Gastrocnemius medialis (tissue), 4 donors: ENCODE measurements around the gene ABI3BP. TPM values are rescaled to one million over a fixed set of nuclear protein-coding genes. Genes with fewer than 3 reads are reported as not detected.

ENCODE experiments used
- ATAC-seq, 2 donors: fragments of 150-250 bp; one replicate each; pipeline ENCODE4 v1.9.1; 2016
- DNase-seq, 2 donors: peaks; one replicate each; pipeline ENCODE4 v3.0.0-alpha.2; 2019
- H3K27ac ChIP-seq, 4 donors: fragments of 200-600 bp; sonication (generic); 1 replicate in 1 of 4; 2 replicates in 3 of 4; pipeline ENCODE4 v1.5.1; 2016 to 2018; ENCODE audit warnings: mild to moderate bottlenecking in 2 of 4, moderate library complexity in 1 of 4
- H3K27me3 ChIP-seq, 3 donors: fragments of 200-600 bp; sonication (generic) in 2 of 3; 1 replicate in 1 of 3; 2 replicates in 2 of 3; pipeline versions ENCODE4 v1.5.1 to v1.6.0; 2016 to 2019; ENCODE audit warnings: mild to moderate bottlenecking in 1 of 3, moderate library complexity in 1 of 3
- H3K36me3 ChIP-seq, 2 donors: fragments of 200-600 bp; sonication (generic) in 1 of 2; one replicate each; pipeline ENCODE4 v1.5.1; 2017 to 2018
- H3K4me1 ChIP-seq, 2 donors: fragments of 200-600 bp; sonication (generic) in 1 of 2; one replicate each; pipeline ENCODE4 v1.5.1; 2016 to 2017; ENCODE audit warnings: mild to moderate bottlenecking in 2 of 2
- H3K4me3 ChIP-seq, 4 donors: fragments of 200-600 bp; sonication (generic) in 3 of 4; 1 replicate in 1 of 4; 2 replicates in 3 of 4; pipeline ENCODE4 v1.5.1; 2016 to 2019; ENCODE audit warnings: mild to moderate bottlenecking in 2 of 4
- H3K9me3 ChIP-seq, 3 donors: fragments of 200-600 bp; sonication (generic) in 2 of 3; 1 replicate in 1 of 3; 2 replicates in 2 of 3; pipeline ENCODE4 v1.5.1; 2016 to 2019
- CTCF ChIP-seq, 5 experiments: fragments of 450-650 bp in 3 of 5; fragments of 200-600 bp in 2 of 5; sonication (generic) in 2 of 5; IDR thresholded peaks in 4 of 5; conservative IDR thresholded peaks in 1 of 5; 1 replicate in 4 of 5; 2 replicates in 1 of 5; pipeline ENCODE4 v1.5.1; 2016 to 2019; ENCODE audit warnings: antibody characterized with exemption in 5 of 5, mild to moderate bottlenecking in 3 of 5, moderate library complexity in 3 of 5
- POLR2A ChIP-seq, 2 donors: fragments of 450-650 bp; IDR thresholded peaks; one replicate each; pipeline ENCODE4 v1.6.1; 2017; ENCODE audit warnings: antibody characterized with exemption in 2 of 2, mild to moderate bottlenecking in 2 of 2, moderate library complexity in 2 of 2
- in situ Hi-C, 4 donors: fragments of 200-750 bp; cut with MboI; loops; one replicate each; pipeline versions ENCODE4 v1.15.0 to v1.8.0; 2017; ENCODE audit warnings: low sequenced_read_pairs in 4 of 4
- intact Hi-C: fragments of 100-400 bp; cut with DNase I; formaldehyde crosslinking; loops from one replicate; pipeline ENCODE4 v1.15.1; 2023; ENCODE audit warnings: low total_unique reads
- total RNA-seq, 4 donors: library from RNA; depleted of rRNA; stranded (reverse); fragments of >200 nt; gene quantifications; one replicate each; pipeline versions ENCODE4 v1.1.0 to v1.2.3, GENCODE V29; 2016

ABI3BP gene
- total RNA-seq, 4 donors from 2014 or later = 15.3 to 21.8 (median 19.5) TPM

- H3K4me1 ChIP-seq = peaks cover 17 to 24% of the 10 kb centered on the region in 2 donors
- DNase-seq (no peak), ATAC-seq (no peak)
- intact Hi-C loops (no loop called here), in situ Hi-C loops (no loop called here)
- no peaks in the 10 kb centered on the region for H3K9me3 ChIP-seq
- peaks cover 0 to 54% of the 10 kb centered on the region in 2 donors for H3K36me3 ChIP-seq
- TF ChIP-seq POLR2A (IDR thresholded peaks at IDR 0.05) (no peak), CTCF (IDR thresholded peaks at IDR 0.05 in 4 of 5, conservative IDR thresholded peaks at IDR 0.05 in 1 of 5) (no peak)
- H3K27ac ChIP-seq = no peak overlapping the region
- H3K4me3 ChIP-seq = no peak overlapping the region
- H3K27me3 ChIP-seq = no peaks in the 10 kb centered on the region
Measured at GRCh38 chr3:100748967-100749366, 244.3 kb downstream of the ABI3BP start.

- in situ Hi-C loops = no loop called here
- Histone ChIP-seq H3K36me3 (peaks cover 0 to 55% of the 10 kb centered on the region in 2 donors), H3K4me1 (peaks cover 16% of the 10 kb centered on the region in 2 donors), H3K4me3 (no peak overlapping the region), H3K27ac (no peak overlapping the region), H3K9me3 (no peaks in the 10 kb centered on the region), H3K27me3 (no peaks in the 10 kb centered on the region)
- DNase-seq (no peak), ATAC-seq (no peak)
- intact Hi-C loops = no loop called here
- TF ChIP-seq CTCF (IDR thresholded peaks at IDR 0.05 in 4 of 5, conservative IDR thresholded peaks at IDR 0.05 in 1 of 5) (no peak), POLR2A (IDR thresholded peaks at IDR 0.05) (no peak)
Measured at GRCh38 chr3:100748220-100748619, 245.0 kb downstream of the ABI3BP start.

GRCh38 chr3:100746092-100746491 lies 247.1 kb downstream of the ABI3BP start:
- in situ Hi-C loops (no loop called here), intact Hi-C loops (no loop called here)
- DNase-seq (no peak), ATAC-seq (no peak)
- Histone ChIP-seq H3K4me1 (peaks cover 10 to 16% of the 10 kb centered on the region in 2 donors), H3K27ac (peak overlapping the region in 1 of 4 donors; percentile 46), H3K36me3 (peaks cover 0 to 72% of the 10 kb centered on the region in 2 donors), H3K9me3 (no peaks in the 10 kb centered on the region), H3K27me3 (no peaks in the 10 kb centered on the region), H3K4me3 (no peak overlapping the region)
- TF ChIP-seq CTCF (IDR thresholded peaks at IDR 0.05 in 4 of 5, conservative IDR thresholded peaks at IDR 0.05 in 1 of 5) = no peak
- TF ChIP-seq POLR2A (IDR thresholded peaks at IDR 0.05) = no peak

- DNase-seq = no peak
- no peak for ATAC-seq
- Histone ChIP-seq H3K4me1 (peaks cover 10 to 16% of the 10 kb centered on the region in 2 donors), H3K9me3 (no peaks in the 10 kb centered on the region), H3K36me3 (peaks cover 0 to 72% of the 10 kb centered on the region in 2 donors), H3K27me3 (no peaks in the 10 kb centered on the region), H3K4me3 (no peak overlapping the region), H3K27ac (peak overlapping the region in 1 of 4 donors; percentile 46)
- no peak for TF ChIP-seq CTCF (IDR thresholded peaks at IDR 0.05 in 4 of 5, conservative IDR thresholded peaks at IDR 0.05 in 1 of 5)
- TF ChIP-seq POLR2A (IDR thresholded peaks at IDR 0.05) = no peak
- intact Hi-C loops (no loop called here), in situ Hi-C loops (no loop called here)
Measured at GRCh38 chr3:100745617-100746016, 247.6 kb downstream of the ABI3BP start.

- ATAC-seq = no peak
- H3K9me3 ChIP-seq = no peaks in the 10 kb centered on the region
- peaks cover 0 to 71% of the 10 kb centered on the region in 2 donors for H3K36me3 ChIP-seq
- H3K27ac ChIP-seq = no peak overlapping the region
- TF ChIP-seq CTCF (IDR thresholded peaks at IDR 0.05 in 4 of 5, conservative IDR thresholded peaks at IDR 0.05 in 1 of 5) (no peak), POLR2A (IDR thresholded peaks at IDR 0.05) (no peak)
- H3K27me3 ChIP-seq = no peaks in the 10 kb centered on the region
- DNase-seq = no peak
- intact Hi-C loops (no loop called here), in situ Hi-C loops (no loop called here)
- H3K4me1 ChIP-seq = peaks cover 13 to 20% of the 10 kb centered on the region in 2 donors
- no peak overlapping the region for H3K4me3 ChIP-seq
Measured at GRCh38 chr3:100744671-100745070, 248.6 kb downstream of the ABI3BP start.
